ENCODE measurements around the gene RSL1D1. TPM values are rescaled to one million over a fixed set of nuclear protein-coding genes. Genes with fewer than 3 reads are reported as not detected.

The RSL1D1 gene
- total and polyA plus RNA-seq, 8 donors: 32.4 to 148 (median 79.3) TPM

DNA sequence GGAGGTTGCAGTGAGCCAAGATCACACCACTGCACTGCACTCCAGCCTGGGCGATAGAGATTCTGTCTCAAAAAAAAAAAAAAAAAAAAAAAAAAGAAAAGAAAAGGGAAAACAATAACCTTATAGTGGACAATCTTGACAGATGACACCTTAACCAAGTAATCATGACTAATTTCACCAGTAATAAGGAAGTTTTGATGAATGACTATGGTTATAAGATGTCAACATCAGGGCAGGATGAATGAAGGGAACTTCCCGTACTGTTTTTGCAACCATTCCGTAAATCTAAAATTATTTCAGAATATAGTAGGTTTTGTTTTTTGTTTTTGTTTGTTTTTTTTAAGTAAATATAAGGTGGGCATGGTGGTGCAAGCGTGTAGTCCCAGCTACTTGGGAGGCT lies 41.4 kb upstream of the RSL1D1 start:
- Histone ChIP-seq H3K9me3 (no peaks in the 10 kb centered on the region), H3K27me3 (no peaks in the 10 kb centered on the region), H3K36me3 (peaks cover 0 to 30% (median 2%) of the 10 kb centered on the region in 3 donors), H3K4me3 (no peak overlapping the region), H3K27ac (no peak overlapping the region), H3K4me1 (no peaks in the 10 kb centered on the region)
- DNase-seq: no peak
- intact Hi-C loops (cut with DNase I): no loop called here
- ATAC-seq: no peak
- FAIRE-seq: no peak
- WGBS, 2 donors: 94 to 98% methylated on average over 4 of the region's 4 CpGs
- TF ChIP-seq, protein P1, sequence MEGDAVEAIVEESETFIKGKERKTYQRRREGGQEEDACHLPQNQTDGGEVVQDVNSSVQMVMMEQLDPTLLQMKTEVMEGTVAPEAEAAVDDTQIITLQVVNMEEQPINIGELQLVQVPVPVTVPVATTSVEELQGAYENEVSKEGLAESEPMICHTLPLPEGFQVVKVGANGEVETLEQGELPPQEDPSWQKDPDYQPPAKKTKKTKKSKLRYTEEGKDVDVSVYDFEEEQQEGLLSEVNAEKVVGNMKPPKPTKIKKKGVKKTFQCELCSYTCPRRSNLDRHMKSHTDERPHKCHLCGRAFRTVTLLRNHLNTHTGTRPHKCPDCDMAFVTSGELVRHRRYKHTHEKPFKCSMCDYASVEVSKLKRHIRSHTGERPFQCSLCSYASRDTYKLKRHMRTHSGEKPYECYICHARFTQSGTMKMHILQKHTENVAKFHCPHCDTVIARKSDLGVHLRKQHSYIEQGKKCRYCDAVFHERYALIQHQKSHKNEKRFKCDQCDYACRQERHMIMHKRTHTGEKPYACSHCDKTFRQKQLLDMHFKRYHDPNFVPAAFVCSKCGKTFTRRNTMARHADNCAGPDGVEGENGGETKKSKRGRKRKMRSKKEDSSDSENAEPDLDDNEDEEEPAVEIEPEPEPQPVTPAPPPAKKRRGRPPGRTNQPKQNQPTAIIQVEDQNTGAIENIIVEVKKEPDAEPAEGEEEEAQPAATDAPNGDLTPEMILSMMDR (IDR thresholded peaks at IDR 0.05): no peak

DNA sequence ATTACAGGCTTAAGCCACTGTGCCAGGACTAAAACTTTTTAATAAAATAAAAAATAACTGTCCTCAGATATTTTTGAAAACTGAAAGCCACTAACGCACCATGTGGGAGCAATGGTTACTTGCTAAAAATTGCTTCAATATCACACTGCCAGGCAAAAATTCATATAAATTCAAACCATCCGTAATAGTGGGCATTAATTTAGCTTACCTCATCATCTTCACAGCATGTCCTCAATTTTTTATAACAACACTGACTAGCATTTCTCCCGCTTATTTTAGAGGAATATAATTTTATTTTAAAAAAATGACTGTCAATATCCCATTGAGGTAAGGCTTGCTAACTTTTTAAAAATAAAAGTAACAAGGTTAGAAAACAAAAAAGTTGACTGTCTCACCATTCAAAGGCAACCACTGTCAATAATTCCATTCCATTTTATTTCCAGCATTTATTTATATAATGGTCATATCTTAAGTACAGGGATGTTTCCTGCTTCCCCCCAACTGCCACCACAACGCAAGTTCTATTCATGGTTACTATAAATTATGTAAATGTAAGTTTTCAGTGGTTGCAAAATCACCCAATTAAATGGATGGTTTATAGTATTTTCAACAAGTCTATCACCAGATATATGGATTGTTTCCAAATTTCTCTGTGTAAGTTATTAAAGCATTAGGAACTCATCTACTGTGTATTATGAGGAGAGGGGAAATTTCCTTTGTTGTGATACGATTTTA lies 39.1 kb upstream of the RSL1D1 start:
- Histone ChIP-seq H3K36me3 (peaks cover 0 to 47% (median 7%) of the 10 kb centered on the region in 3 donors), H3K27me3 (no peaks in the 10 kb centered on the region), H3K4me1 (no peaks in the 10 kb centered on the region), H3K9me3 (no peaks in the 10 kb centered on the region), H3K4me3 (no peak overlapping the region), H3K27ac (no peak overlapping the region)
- TF ChIP-seq, protein P1 (IDR thresholded peaks at IDR 0.05): no peak
- no peak for FAIRE-seq
- no peak for ATAC-seq
- 92 to 95% methylated on average over 5 of the region's 5 CpGs for WGBS, 2 donors
- DNase-seq: no peak
- intact Hi-C loops (cut with DNase I): no loop called here

DNA sequence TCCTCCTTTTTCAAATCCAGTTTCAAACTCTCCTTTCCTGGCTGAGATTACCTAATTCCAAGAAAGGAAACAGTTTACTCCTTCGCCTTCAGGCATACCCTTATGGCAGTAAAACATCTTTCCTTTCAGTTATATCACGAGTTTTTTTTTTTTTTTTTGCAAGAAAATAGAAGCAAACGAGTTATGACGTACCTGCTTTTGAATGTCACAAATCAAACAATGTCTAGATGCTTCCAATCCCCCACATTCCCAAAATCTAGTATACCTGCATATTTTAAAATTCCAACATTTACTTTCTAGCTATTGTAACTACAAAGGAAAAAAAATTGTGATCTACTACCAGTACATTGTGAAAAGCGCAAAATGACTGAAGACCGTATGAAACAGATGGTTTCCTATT lies 35.5 kb upstream of the RSL1D1 start:
- H3K27ac ChIP-seq: no peak overlapping the region
- intact Hi-C loops (cut with DNase I): no loop called here
- no peak for FAIRE-seq
- peaks cover 0 to 55% (median 25%) of the 10 kb centered on the region in 3 donors for H3K36me3 ChIP-seq
- no peaks in the 10 kb centered on the region for H3K4me1 ChIP-seq
- no peaks in the 10 kb centered on the region for H3K9me3 ChIP-seq
- H3K27me3 ChIP-seq: no peaks in the 10 kb centered on the region
- TF ChIP-seq, protein P1 (IDR thresholded peaks at IDR 0.05): no peak
- WGBS, 2 donors: 83 to 87% methylated on average over 6 of the region's 6 CpGs
- DNase-seq: no peak
- no peak for ATAC-seq
- no peak overlapping the region for H3K4me3 ChIP-seq

DNA sequence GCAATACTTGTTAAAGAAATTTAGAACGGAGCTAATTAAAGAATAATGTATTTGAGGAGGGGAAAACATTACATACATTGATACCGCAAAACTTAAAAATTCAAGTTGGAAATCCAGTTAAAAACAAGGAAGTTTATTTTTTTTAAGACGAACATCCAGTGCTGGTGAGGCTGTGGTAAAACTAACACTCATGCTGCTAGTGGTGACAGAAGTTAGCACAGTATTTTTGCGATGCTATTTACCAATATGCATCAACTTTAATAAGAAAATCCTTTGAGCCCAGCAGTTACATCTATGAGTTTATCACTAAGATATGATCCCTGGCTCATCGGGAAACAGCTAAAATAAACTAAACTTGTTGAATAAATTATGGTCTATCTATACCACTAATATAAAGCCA lies 32.7 kb upstream of the RSL1D1 start:
- H3K36me3 ChIP-seq: peaks cover 0 to 57% (median 34%) of the 10 kb centered on the region in 3 donors
- intact Hi-C loops (cut with DNase I): no loop called here
- no peaks in the 10 kb centered on the region for H3K4me1 ChIP-seq
- no peaks in the 10 kb centered on the region for H3K27me3 ChIP-seq
- no peak overlapping the region for H3K4me3 ChIP-seq
- FAIRE-seq: no peak
- no peaks in the 10 kb centered on the region for H3K9me3 ChIP-seq
- H3K27ac ChIP-seq: no peak overlapping the region
- DNase-seq: no peak
- WGBS, 2 donors: 96 to 98% methylated on average over 5 of the region's 5 CpGs
- TF ChIP-seq, protein P1 (IDR thresholded peaks at IDR 0.05): no peak
- ATAC-seq: no peak

DNA sequence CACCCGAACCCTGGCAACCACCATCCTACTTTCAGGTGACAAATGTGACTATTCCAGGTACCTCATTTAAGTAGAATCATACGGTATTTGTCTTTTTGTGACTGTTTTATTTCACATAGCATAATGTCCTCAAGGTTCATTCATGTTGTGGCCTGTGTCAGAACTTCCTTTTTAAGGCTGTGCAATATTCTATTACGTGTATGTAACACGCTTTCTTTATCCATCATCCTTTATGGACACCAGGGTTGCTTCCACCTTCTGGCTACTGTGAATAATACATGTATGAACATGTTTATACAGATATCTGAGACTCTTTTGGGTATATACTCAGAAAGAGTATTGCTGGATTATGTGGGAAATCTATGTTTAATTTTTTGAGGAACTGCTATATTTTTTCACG lies 28.7 kb upstream of the RSL1D1 start:
- no peak for DNase-seq
- no peak for ATAC-seq
- Histone ChIP-seq H3K4me1 (no peaks in the 10 kb centered on the region), H3K36me3 (peaks cover 3 to 52% (median 31%) of the 10 kb centered on the region in 3 donors), H3K27ac (no peak overlapping the region), H3K4me3 (no peak overlapping the region), H3K27me3 (no peaks in the 10 kb centered on the region), H3K9me3 (no peaks in the 10 kb centered on the region)
- FAIRE-seq: no peak
- intact Hi-C loops (cut with DNase I): no loop called here
- WGBS, 2 donors: 91 to 96% methylated on average over 5 of the region's 5 CpGs
- TF ChIP-seq, protein P1 (IDR thresholded peaks at IDR 0.05): no peak

Data from pancreas (tissue), 10 donors.